GM12872 (cell line): Measurements from ENCODE around the gene MEX3B.

Experiments
- CTCF ChIP-seq: IDR thresholded peaks from 3 replicates; pipeline ENCODE4 v1.5.1; 2011; ENCODE audit warnings: low read depth, mild to moderate bottlenecking, low read length, moderate library complexity; ENCODE audit not compliant: insufficient read depth

Gene MEX3B

GRCh38 chr15:82045892-82046665 is at the start of gene MEX3B:
TSS of gene MEX3B (minus strand) at chr15:82046018. CDS start at chr15:82045705, 313 bp downstream.
- TF ChIP-seq CTCF, result no peak

GRCh38 chr15:82093774-82094211 is 48.0 kb upstream of the MEX3B start:
- TF ChIP-seq CTCF, result no peak

- no peak for TF ChIP-seq CTCF
These were observed 47.5 kb upstream of the MEX3B start for GRCh38 chr15:82093325-82093724.

GRCh38 chr15:82091636-82092140 is 45.9 kb upstream of the MEX3B start:
- no peak for TF ChIP-seq CTCF

- no peak for TF ChIP-seq CTCF
These were observed 40.6 kb upstream of the MEX3B start for GRCh38 chr15:82086243-82086995.

GRCh38 chr15:82081914-82082762 is 36.3 kb upstream of the MEX3B start:
- TF ChIP-seq CTCF, result no peak

GRCh38 chr15:82080774-82081173 is 35.0 kb upstream of the MEX3B start:
- TF ChIP-seq CTCF, result no peak
